Keratinocyte (primary cell): Measurements from ENCODE around the gene MICU2. TPM values are rescaled to one million over a fixed set of nuclear protein-coding genes. Genes with fewer than 3 reads are reported as not detected.

Experiments
- DNase-seq: peaks from one replicate; pipeline ENCODE4 v3.0.0-alpha.2; 2011; ENCODE audit warnings: low read depth, missing footprints, low spot score
- FAIRE-seq: peaks from 2 replicates; lab custom pipeline; 2011; peaks lifted over from hg19 to GRCh38; lab: Jason Lieb, UNC
- H2AFZ ChIP-seq: 2 replicates; pipeline ENCODE4 v1.6.0; 2012; ENCODE audit warnings: low read length, control low read depth, inconsistent platforms; ENCODE audit not compliant: control insufficient read depth
- H3K27ac ChIP-seq: 2 replicates; pipeline ENCODE4 v1.5.1; 2011; ENCODE audit warnings: low read length; ENCODE audit not compliant: control insufficient read depth, insufficient read depth
- H3K27me3 ChIP-seq: 3 replicates; pipeline ENCODE4 v1.6.0; 2011; ENCODE audit warnings: low read length; ENCODE audit not compliant: control insufficient read depth, insufficient read depth; ENCODE audit errors: extremely low read depth
- H3K36me3 ChIP-seq, 2 experiments: 2 replicates in 1 of 2; 3 replicates in 1 of 2; pipeline ENCODE4 v1.5.1; 2011; ENCODE audit warnings: low read length in 2 of 2, mild to moderate bottlenecking in 1 of 2; ENCODE audit not compliant: control insufficient read depth in 2 of 2, insufficient read depth in 2 of 2; ENCODE audit errors: extremely low read depth in 1 of 2
- H3K4me1 ChIP-seq: 3 replicates; pipeline ENCODE4 v1.5.1; 2011; ENCODE audit warnings: low read length; ENCODE audit not compliant: control insufficient read depth, insufficient read depth; ENCODE audit errors: extremely low read depth
- H3K4me2 ChIP-seq: 3 replicates; pipeline ENCODE4 v1.6.0; 2011; ENCODE audit warnings: low read depth, low read length; ENCODE audit not compliant: control insufficient read depth, insufficient read depth; ENCODE audit errors: extremely low read depth
- H3K4me3 ChIP-seq, 3 experiments: fragments of 200-600 bp in 1 of 3; sonication (generic) in 1 of 3; 2 replicates in 2 of 3; 3 replicates in 1 of 3; pipeline ENCODE4 v1.5.1; 2011 to 2016; ENCODE audit warnings: low read length in 3 of 3, mild to moderate bottlenecking in 3 of 3, control low read depth in 2 of 3, inconsistent platforms in 1 of 3, low read depth in 1 of 3, mixed read lengths in 1 of 3, mixed run types in 1 of 3, moderate library complexity in 1 of 3; ENCODE audit not compliant: control insufficient read depth in 2 of 3, insufficient read depth in 2 of 3; ENCODE audit errors: extremely low read depth in 1 of 3
- H3K79me2 ChIP-seq: 2 replicates; pipeline ENCODE4 v1.6.0; 2012; ENCODE audit warnings: low read length; ENCODE audit not compliant: control insufficient read depth, insufficient read depth
- H3K9ac ChIP-seq: 3 replicates; pipeline ENCODE4 v1.6.0; 2011; ENCODE audit warnings: low read length; ENCODE audit not compliant: control insufficient read depth, insufficient read depth; ENCODE audit errors: extremely low read depth
- H3K9me1 ChIP-seq: 3 replicates; pipeline ENCODE4 v1.6.0; 2011; ENCODE audit warnings: low read length; ENCODE audit not compliant: control insufficient read depth, insufficient read depth; ENCODE audit errors: extremely low read depth
- H3K9me3 ChIP-seq: 2 replicates; pipeline ENCODE4 v1.5.1; 2012; ENCODE audit warnings: low read depth, low read length; ENCODE audit not compliant: control insufficient read depth
- H4K20me1 ChIP-seq: 3 replicates; pipeline ENCODE4 v1.6.0; 2011; ENCODE audit warnings: low read length; ENCODE audit not compliant: control insufficient read depth, insufficient read depth; ENCODE audit errors: extremely low read depth
- CTCF ChIP-seq, 3 experiments: IDR thresholded peaks in 1 of 3; conservative IDR thresholded peaks in 1 of 3; optimal IDR thresholded peaks in 1 of 3; 2 replicates in 2 of 3; 3 replicates in 1 of 3; pipeline versions ENCODE3 to v1.5.1; 2011; ENCODE audit warnings: low read length in 3 of 3, mild to moderate bottlenecking in 3 of 3, moderate library complexity in 2 of 3, control low read depth in 1 of 3, inconsistent platforms in 1 of 3; ENCODE audit not compliant: insufficient read depth in 2 of 3; ENCODE audit errors: extremely low read depth in 1 of 3
- EZH2 ChIP-seq: IDR thresholded peaks from one replicate; pipeline ENCODE4 v1.6.1; 2012; ENCODE audit warnings: inconsistent platforms, mild to moderate bottlenecking, low read length, moderate library complexity
- dilution Hi-C: fragments of 300-500 bp; cut with MboI; formaldehyde crosslinking; loops from one replicate; pipeline ENCODE4 v1.7.0; 2020; ENCODE audit warnings: low sequenced_read_pairs; ENCODE audit not compliant: extremely low pct_ligation_motif_present
- polyA plus RNA-seq, 5 experiments: library from polyadenylated mRNA; depleted of rRNA in 3 of 5; stranded (reverse) in 3 of 5; stranded (forward) in 1 of 5; unstranded in 1 of 5; fragments of >200 nt; gene quantifications; 1 replicate in 1 of 5; 2 replicates in 3 of 5; 3 replicates in 1 of 5; pipeline versions ENCODE4 v1.2.1 to v1.2.3, GENCODE V29; 2011 to 2012; ENCODE audit warnings: missing spikeins in 2 of 5, low read depth in 1 of 5, low replicate concordance in 1 of 5

The MICU2 gene
- polyA plus RNA-seq, 1 donor (not counting 4 experiments of a cell fraction or from before 2014, with no cell fraction given) = 42.9 TPM

GRCh38 chr13:21632196-21632595 is 28.2 kb upstream of the MICU2 start:
- no peak overlapping the region for H3K4me3 ChIP-seq
- no peak for DNase-seq
- H3K36me3 ChIP-seq = no peaks in the 10 kb centered on the region
- dilution Hi-C loops = no loop called here
- peaks cover 8% of the 10 kb centered on the region for H3K4me1 ChIP-seq
- H4K20me1 ChIP-seq = no peaks in the 10 kb centered on the region
- H3K79me2 ChIP-seq = no peaks in the 10 kb centered on the region
- no peak overlapping the region for H3K9ac ChIP-seq
- H3K4me2 ChIP-seq = no peak overlapping the region
- no peaks in the 10 kb centered on the region for H3K27me3 ChIP-seq
- H3K9me1 ChIP-seq = no peaks in the 10 kb centered on the region
- H3K9me3 ChIP-seq = no peaks in the 10 kb centered on the region
- no peak overlapping the region for H3K27ac ChIP-seq
- TF ChIP-seq EZH2 (no peak), CTCF (optimal IDR thresholded peaks at IDR 0.05 in 1 of 3, IDR thresholded peaks at IDR 0.05 in 1 of 3, conservative IDR thresholded peaks at IDR 0.05 in 1 of 3; ENCODE audit: extremely low read depth in 1 of 3, insufficient read depth in 2 of 3, low read length in 3 of 3) (no peak)
- no peak for FAIRE-seq
- no peak overlapping the region for H2AFZ ChIP-seq

GRCh38 chr13:21625366-21625765 is 21.4 kb upstream of the MICU2 start:
- Histone ChIP-seq H4K20me1 (no peaks in the 10 kb centered on the region), H3K4me2 (peak overlapping the region; percentile 36), H3K4me1 (no peaks in the 10 kb centered on the region), H3K36me3 (no peaks in the 10 kb centered on the region), H3K79me2 (no peaks in the 10 kb centered on the region), H3K4me3 (no peak overlapping the region), H3K9me1 (no peaks in the 10 kb centered on the region), H3K9me3 (no peaks in the 10 kb centered on the region), H3K27ac (no peak overlapping the region), H3K9ac (no peak overlapping the region), H3K27me3 (no peaks in the 10 kb centered on the region), H2AFZ (no peak overlapping the region)
- dilution Hi-C loops = no loop called here
- no peak for TF ChIP-seq EZH2
- peak in 2 of 3 experiments; percentile 57 to 60 for TF ChIP-seq CTCF (optimal IDR thresholded peaks at IDR 0.05 in 1 of 3, IDR thresholded peaks at IDR 0.05 in 1 of 3, conservative IDR thresholded peaks at IDR 0.05 in 1 of 3; ENCODE audit: extremely low read depth in 1 of 3, insufficient read depth in 2 of 3, low read length in 3 of 3)
- FAIRE-seq (peak; percentile 60), DNase-seq (no peak)
